GM12892 (cell line): ENCODE measurements around the gene ZSWIM6.

ENCODE experiments used
- POLR2A ChIP-seq: IDR thresholded peaks from 2 replicates; pipeline ENCODE4 v1.6.1; 2011; ENCODE audit warnings: low read depth, low read length, control low read depth
- POLR2AphosphoS5 ChIP-seq: IDR thresholded peaks from 2 replicates; pipeline ENCODE4 v1.6.1; 2011; ENCODE audit warnings: low read depth, low read length, control low read depth
- TAF1 ChIP-seq: IDR thresholded peaks from 2 replicates; pipeline ENCODE4 v1.6.1; 2011; ENCODE audit warnings: low read depth, mild to moderate bottlenecking, control low read depth, low read length, borderline replicate concordance

DNA sequence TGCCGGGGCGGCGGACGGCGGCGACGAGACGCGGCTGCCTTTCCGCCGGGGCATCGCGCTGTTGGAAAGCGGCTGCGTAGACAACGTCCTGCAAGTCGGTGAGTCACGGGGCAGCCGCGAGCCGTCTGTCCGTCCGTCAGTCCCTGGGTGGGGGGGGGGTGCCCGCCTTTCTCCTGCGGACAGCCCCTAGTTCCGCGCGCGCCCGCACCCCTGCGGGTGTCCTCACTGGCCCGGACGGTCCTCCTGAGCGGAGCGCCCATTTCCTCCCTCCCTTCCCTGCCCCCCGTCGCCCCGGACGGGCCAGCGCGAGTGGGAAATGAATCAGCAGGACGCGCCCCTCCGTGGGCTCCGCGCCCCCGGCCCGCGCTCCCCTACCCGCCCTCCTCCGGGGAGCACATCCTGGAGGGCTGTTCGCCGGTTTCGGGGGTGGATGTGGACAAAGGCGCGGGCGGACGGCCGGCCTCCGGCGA lies 828 bp downstream of the ZSWIM6 start:
- TF ChIP-seq POLR2A (no peak), POLR2AphosphoS5 (no peak), TAF1 (no peak)
